ENCODE results near the gene DDX1. TPM values are rescaled to one million over a fixed set of nuclear protein-coding genes. Genes with fewer than 3 reads are reported as not detected.

Gene DDX1
- total RNA-seq, 1 donor from 2014 or later, result 68.6 TPM

- no peak for ATAC-seq
- no peak overlapping the region for H3K4me3 ChIP-seq
- H3K27ac ChIP-seq, result no peak overlapping the region
- no peaks in the 10 kb centered on the region for H3K36me3 ChIP-seq
- H3K27me3 ChIP-seq, result no peaks in the 10 kb centered on the region
- TF ChIP-seq, protein P1, sequence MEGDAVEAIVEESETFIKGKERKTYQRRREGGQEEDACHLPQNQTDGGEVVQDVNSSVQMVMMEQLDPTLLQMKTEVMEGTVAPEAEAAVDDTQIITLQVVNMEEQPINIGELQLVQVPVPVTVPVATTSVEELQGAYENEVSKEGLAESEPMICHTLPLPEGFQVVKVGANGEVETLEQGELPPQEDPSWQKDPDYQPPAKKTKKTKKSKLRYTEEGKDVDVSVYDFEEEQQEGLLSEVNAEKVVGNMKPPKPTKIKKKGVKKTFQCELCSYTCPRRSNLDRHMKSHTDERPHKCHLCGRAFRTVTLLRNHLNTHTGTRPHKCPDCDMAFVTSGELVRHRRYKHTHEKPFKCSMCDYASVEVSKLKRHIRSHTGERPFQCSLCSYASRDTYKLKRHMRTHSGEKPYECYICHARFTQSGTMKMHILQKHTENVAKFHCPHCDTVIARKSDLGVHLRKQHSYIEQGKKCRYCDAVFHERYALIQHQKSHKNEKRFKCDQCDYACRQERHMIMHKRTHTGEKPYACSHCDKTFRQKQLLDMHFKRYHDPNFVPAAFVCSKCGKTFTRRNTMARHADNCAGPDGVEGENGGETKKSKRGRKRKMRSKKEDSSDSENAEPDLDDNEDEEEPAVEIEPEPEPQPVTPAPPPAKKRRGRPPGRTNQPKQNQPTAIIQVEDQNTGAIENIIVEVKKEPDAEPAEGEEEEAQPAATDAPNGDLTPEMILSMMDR (IDR thresholded peaks at IDR 0.05), result no peak
- H3K4me1 ChIP-seq, result no peaks in the 10 kb centered on the region
- no peaks in the 10 kb centered on the region for H3K9me3 ChIP-seq
- DNase-seq, result no peak
- intact Hi-C loops (cut with DNase I), result no loop called here
These were observed 25.5 kb upstream of the DDX1 start for GRCh38 chr2:15565994-15566671.

DNA sequence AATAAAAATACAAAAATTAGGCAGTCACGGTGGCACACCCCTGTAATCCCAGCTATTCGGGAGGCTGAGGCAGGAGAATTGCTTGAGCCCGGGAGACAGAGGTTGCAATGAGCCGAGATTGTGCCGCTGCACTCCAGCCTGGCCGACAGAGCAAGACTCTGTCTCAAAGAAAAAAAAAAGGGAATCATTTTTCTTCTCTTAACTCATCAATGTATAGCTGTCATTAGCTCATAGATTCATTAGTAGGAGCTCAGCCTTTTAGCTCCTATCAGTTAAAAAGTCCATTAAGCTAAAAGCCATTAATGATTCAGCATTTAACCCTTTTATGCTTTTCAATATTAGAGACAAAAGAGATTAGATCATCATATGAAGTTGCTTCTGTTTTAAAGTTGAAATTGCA lies 24.8 kb upstream of the DDX1 start:
- TF ChIP-seq, protein P1 (IDR thresholded peaks at IDR 0.05), result no peak
- intact Hi-C loops (cut with DNase I), result no loop called here
- no peak for ATAC-seq
- Histone ChIP-seq H3K27ac (no peak overlapping the region), H3K4me1 (no peaks in the 10 kb centered on the region), H3K36me3 (no peaks in the 10 kb centered on the region), H3K9me3 (no peaks in the 10 kb centered on the region), H3K27me3 (no peaks in the 10 kb centered on the region), H3K4me3 (no peak overlapping the region)
- no peak for DNase-seq

DNA sequence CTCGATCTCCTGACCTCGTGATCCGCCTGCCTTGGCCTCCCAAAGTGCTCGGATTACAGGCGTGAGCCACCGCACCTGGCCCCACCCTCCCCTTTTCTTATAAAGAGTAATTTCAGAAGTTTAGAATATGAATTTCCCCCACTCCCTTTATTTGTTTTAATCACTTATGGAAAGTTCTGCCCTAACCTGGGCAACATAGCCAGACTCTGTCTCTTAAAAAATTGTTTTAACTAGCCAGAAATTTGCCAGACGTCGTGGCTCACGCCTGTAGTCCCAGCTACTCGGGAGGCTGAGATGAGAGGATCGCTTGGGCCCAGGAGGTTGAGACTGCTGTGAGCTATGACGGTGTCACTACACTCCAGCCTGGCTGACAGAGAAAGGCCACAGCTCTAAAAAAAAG lies 22.8 kb upstream of the DDX1 start:
- Histone ChIP-seq H3K27me3 (no peaks in the 10 kb centered on the region), H3K4me1 (no peaks in the 10 kb centered on the region), H3K4me3 (no peak overlapping the region), H3K36me3 (no peaks in the 10 kb centered on the region), H3K27ac (no peak overlapping the region), H3K9me3 (no peaks in the 10 kb centered on the region)
- intact Hi-C loops (cut with DNase I), result no loop called here
- TF ChIP-seq, protein P1 (IDR thresholded peaks at IDR 0.05), result no peak
- ATAC-seq, result no peak
- no peak for DNase-seq

DNA sequence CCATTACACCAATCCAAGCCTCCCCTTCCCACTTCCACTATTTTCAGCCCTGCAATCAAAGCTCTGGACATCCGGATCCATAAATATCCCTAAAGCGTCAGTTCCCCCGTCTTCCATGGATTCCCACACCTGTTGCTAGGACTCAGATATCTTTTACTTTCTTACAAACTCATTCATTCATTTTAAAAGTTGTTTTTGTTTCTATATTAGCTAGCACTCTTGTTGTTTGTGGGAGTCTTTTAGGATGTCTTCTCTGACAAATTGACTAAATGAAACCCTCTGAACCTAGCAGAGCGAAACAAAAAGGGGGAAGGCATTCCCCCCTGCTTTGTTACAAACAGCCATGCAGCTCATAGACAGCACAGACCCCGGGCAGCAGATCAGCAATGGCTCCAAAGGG lies 21.6 kb upstream of the DDX1 start:
- Histone ChIP-seq H3K4me1 (no peaks in the 10 kb centered on the region), H3K27me3 (no peaks in the 10 kb centered on the region), H3K9me3 (no peaks in the 10 kb centered on the region), H3K27ac (no peak overlapping the region), H3K36me3 (no peaks in the 10 kb centered on the region), H3K4me3 (no peak overlapping the region)
- intact Hi-C loops (cut with DNase I), result no loop called here
- ATAC-seq, result no peak
- TF ChIP-seq, protein P1 (IDR thresholded peaks at IDR 0.05), result no peak
- no peak for DNase-seq

GRCh38 chr2:15571729-15572128 lies 19.9 kb upstream of the DDX1 start:
- ATAC-seq (no peak), DNase-seq (no peak)
- Histone ChIP-seq H3K4me3 (no peak overlapping the region), H3K27me3 (no peaks in the 10 kb centered on the region), H3K36me3 (no peaks in the 10 kb centered on the region), H3K9me3 (no peaks in the 10 kb centered on the region), H3K27ac (no peak overlapping the region), H3K4me1 (no peaks in the 10 kb centered on the region)
- TF ChIP-seq, protein P1 (IDR thresholded peaks at IDR 0.05), result no peak
- intact Hi-C loops (cut with DNase I), result no loop called here
